Measurements from ENCODE around the gene PCYT2. TPM values are rescaled to one million over a fixed set of nuclear protein-coding genes. Genes with fewer than 3 reads are reported as not detected.

The PCYT2 gene
- total and polyA plus RNA-seq, 10 of the 15 experiments (the other 5 are each of a cell fraction or from before 2014, with no cell fraction given), result 0.63 to 72.0 (median 45.0) TPM

GRCh38 chr17:81927653-81928543 lies 16.7 kb upstream of the PCYT2 start, which contains the start of gene MAFG (continued):
- TF ChIP-seq ELK1 (IDR thresholded peaks at IDR 0.05; ENCODE audit: low read depth, low read length) (no peak), KAT2A (conservative IDR thresholded peaks at IDR 0.05; ENCODE audit: control insufficient read depth, low read depth, low read length) (no peak), MEF2B (IDR thresholded peaks at IDR 0.05; ENCODE audit: partially characterized antibody, poor library complexity, severe bottlenecking) (peak; percentile 23), E2F4 (IDR thresholded peaks at IDR 0.05; ENCODE audit: low read depth, low read length) (no peak), RBBP5 (conservative IDR thresholded peaks at IDR 0.05) (no peak), TCF7 (IDR thresholded peaks at IDR 0.05; ENCODE audit: borderline replicate concordance) (no peak), SREBF2 (IDR thresholded peaks at IDR 0.05; ENCODE audit: low read length) (no peak), ZNF207 (IDR thresholded peaks at IDR 0.05; ENCODE audit: borderline replicate concordance) (peak; percentile 92; the same call in 1 of the 2 replicates), BRCA1 (IDR thresholded peaks at IDR 0.05; ENCODE audit: low read depth, low read length) (no peak), EZH2 (IDR thresholded peaks at IDR 0.05; ENCODE audit: borderline replicate concordance, control insufficient read depth, low read depth, low read length) (no peak), ZNF24 (IDR thresholded peaks at IDR 0.05) (no peak), ATF7 (IDR thresholded peaks at IDR 0.05; ENCODE audit: low read depth) (no peak), NBN (IDR thresholded peaks at IDR 0.05) (no peak), DPF2 (IDR thresholded peaks at IDR 0.05) (peak; percentile 90), PBX3 (IDR thresholded peaks at IDR 0.05; ENCODE audit: insufficient replicate concordance, low read depth, low read length) (no peak), LARP7 (IDR thresholded peaks at IDR 0.05) (peak; percentile 98), SUZ12 (IDR thresholded peaks at IDR 0.05; ENCODE audit: unreplicated experiment) (no peak), POLR2AphosphoS2 (IDR thresholded peaks at IDR 0.05; ENCODE audit: low read depth, low read length) (no peak), SMAD5 (IDR thresholded peaks at IDR 0.05; ENCODE audit: low read depth) (no peak), MTA2 (IDR thresholded peaks at IDR 0.05; ENCODE audit: low read depth) (no peak), MAX (IDR thresholded peaks at IDR 0.05; ENCODE audit: low read depth, low read length) (peak; percentile 85), SIX5 (IDR thresholded peaks at IDR 0.05; ENCODE audit: low read depth, low read length, severe bottlenecking) (no peak), NFYB (IDR thresholded peaks at IDR 0.05; ENCODE audit: insufficient read depth, low read depth, low read length) (no peak), BCL11A (IDR thresholded peaks at IDR 0.05; ENCODE audit: low read depth, low read length) (no peak), STAT1 (conservative IDR thresholded peaks at IDR 0.05) (no peak; the same call in 1 of the 2 replicates)

Data from GM12878 (cell line).